Measurements from ENCODE around the gene DAPK1. TPM values are rescaled to one million over a fixed set of nuclear protein-coding genes. Genes with fewer than 3 reads are reported as not detected.

DAPK1 gene
- total and polyA plus RNA-seq, 10 of the 15 experiments (the other 5 are each of a cell fraction or from before 2014, with no cell fraction given) = 8.2 to 94.7 (median 51.6) TPM

GRCh38 chr9:87677776-87678587 lies 180.3 kb downstream of the DAPK1 start (continued):
- TF ChIP-seq ELK1 (IDR thresholded peaks at IDR 0.05; ENCODE audit: low read depth, low read length) = no peak
- no peak for TF ChIP-seq SMAD1 (IDR thresholded peaks at IDR 0.05; ENCODE audit: low read depth, partially characterized antibody)
- no peak for TF ChIP-seq CUX1 (IDR thresholded peaks at IDR 0.05; ENCODE audit: insufficient replicate concordance, low read depth, low read length)
